HepG2 (cell line): Measurements from ENCODE around the gene PLB1. TPM values are rescaled to one million over a fixed set of nuclear protein-coding genes. Genes with fewer than 3 reads are reported as not detected.

Source experiments
- ATAC-seq: fragments of 200-7000 bp; cut with Tn5 transposase; 3 replicates; pipeline ENCODE4 v1.9.1; 2020; ENCODE audit warnings: mild to moderate bottlenecking, moderate library complexity
- BruUV-seq: library from RNA; stranded (reverse); fragments of 400-500 nt; replicated peaks from 2 replicates; lab custom pipeline; 2021; lab: Mats Ljungman, UMichigan
- CTCF ChIA-PET: fragments of 300-600 bp; formaldehyde crosslinking; extraction: SDS; loops from one replicate; lab custom pipeline; 2021; ENCODE audit warnings: low total read pairs, inconsistent platforms, low intra/inter-chr PET ratio; lab: Yijun Ruan, JAX
- POLR2A ChIA-PET: fragments of 350-600 bp; sonication (Branson Sonifier 250); formaldehyde crosslinking; loops from one replicate; lab custom pipeline; 2020; ENCODE audit warnings: antibody characterized with exemption, inconsistent platforms; lab: Yijun Ruan, JAX
- DNase-seq: peaks from one replicate; pipeline ENCODE4 v3.0.0-alpha.2; 2015; ENCODE audit warnings: low spot score
- FAIRE-seq: peaks from 3 replicates; lab custom pipeline; 2011; peaks lifted over from hg19 to GRCh38; lab: Jason Lieb, UNC
- H2AFZ ChIP-seq: one replicate; pipeline ENCODE4 v1.6.1; 2011; ENCODE audit warnings: low read length, inconsistent platforms
- H3K27ac ChIP-seq: fragments of 300-600 bp; 3 replicates; pipeline ENCODE4 v1.8.0; 2011; ENCODE audit warnings: mixed run types, mild to moderate bottlenecking, mixed read lengths, low read length, inconsistent platforms; ENCODE audit not compliant: insufficient read depth; ENCODE audit errors: extremely low read length
- H3K27me3 ChIP-seq, 2 experiments: fragments of 200-600 bp in 1 of 2; 2 replicates in 1 of 2; 3 replicates in 1 of 2; pipeline versions ENCODE4 v1.6.0 to v1.8.0; 2011; ENCODE audit warnings: low read length in 2 of 2, mild to moderate bottlenecking in 2 of 2, moderate library complexity in 2 of 2, inconsistent platforms in 1 of 2; ENCODE audit not compliant: insufficient read depth in 2 of 2, control insufficient read depth in 1 of 2
- H3K36me3 ChIP-seq, 2 experiments: fragments of 200-600 bp in 1 of 2; replicated peaks in 1 of 2; 2 replicates in 1 of 2; 3 replicates in 1 of 2; pipeline versions ENCODE4 v1.5.1 to v1.8.0; 2011; ENCODE audit warnings: low read length in 2 of 2, inconsistent platforms in 1 of 2; ENCODE audit not compliant: insufficient read depth in 2 of 2, control insufficient read depth in 1 of 2
- H3K4me1 ChIP-seq: 2 replicates; pipeline ENCODE4 v1.5.1; 2012; ENCODE audit warnings: low read length, inconsistent platforms; ENCODE audit not compliant: insufficient read depth
- H3K4me2 ChIP-seq: 2 replicates; pipeline ENCODE4 v1.6.0; 2011; ENCODE audit warnings: low read depth, low read length, inconsistent platforms
- H3K4me3 ChIP-seq, 3 experiments: fragments of 200-600 bp in 1 of 3; sonication (generic), shearing (Covaris generic) in 1 of 3; replicated peaks in 1 of 3; 2 replicates each; pipeline ENCODE4 v1.5.1; 2011 to 2016; ENCODE audit warnings: low read length in 3 of 3, inconsistent platforms in 2 of 3, low read depth in 2 of 3, mild to moderate bottlenecking in 2 of 3, control low read depth in 1 of 3, mixed read lengths in 1 of 3; ENCODE audit not compliant: insufficient read depth in 1 of 3
- H3K79me2 ChIP-seq: one replicate; pipeline ENCODE4 v1.6.1; 2011; ENCODE audit warnings: low read length, inconsistent platforms; ENCODE audit not compliant: insufficient read depth
- H3K9ac ChIP-seq: 2 replicates; pipeline ENCODE4 v1.6.0; 2011; ENCODE audit warnings: mild to moderate bottlenecking, low read depth, low read length, inconsistent platforms; ENCODE audit not compliant: insufficient read depth
- H3K9me3 ChIP-seq: 2 replicates; pipeline ENCODE4 v1.5.1; 2012; ENCODE audit warnings: mild to moderate bottlenecking, low read length
- H4K20me1 ChIP-seq: 2 replicates; pipeline ENCODE4 v1.6.0; 2011; ENCODE audit warnings: inconsistent platforms, mild to moderate bottlenecking, low read length, moderate library complexity; ENCODE audit not compliant: insufficient read depth
- E2F1 ChIP-seq: sonication (generic); formaldehyde crosslinking; IDR thresholded peaks from 2 replicates; pipeline ENCODE4 v1.5.0; 2020; ENCODE audit warnings: missing genetic modification reagents
- HNF4A ChIP-seq: sonication (generic); formaldehyde crosslinking; IDR thresholded peaks from 2 replicates; pipeline ENCODE4 v1.4.0; 2020; ENCODE audit warnings: missing genetic modification reagents
- HOXD1 ChIP-seq: sonication (generic); formaldehyde crosslinking; IDR thresholded peaks from 2 replicates; pipeline ENCODE4 v1.5.0; 2020; ENCODE audit warnings: missing genetic modification reagents
- MXI1 ChIP-seq: IDR thresholded peaks from 3 replicates; pipeline ENCODE4 v1.6.1; 2012; ENCODE audit warnings: low read depth, low read length, inconsistent platforms, borderline replicate concordance
- NFAT5 ChIP-seq: sonication (generic); formaldehyde crosslinking; IDR thresholded peaks from 2 replicates; pipeline ENCODE4 v1.4.0; 2020; ENCODE audit warnings: missing genetic modification reagents
- ZMAT5 ChIP-seq: sonication (generic); formaldehyde crosslinking; IDR thresholded peaks from 2 replicates; pipeline ENCODE4 v1.5.0; 2020; ENCODE audit warnings: mild to moderate bottlenecking, low read depth, missing genetic modification reagents, borderline replicate concordance
- WGBS: methylation state at CpG from one replicate; pipeline ENCODE4 v1.1.6; 2017; ENCODE audit warnings: low lambda C conversion rate; 5-methylcytosine and 5-hydroxymethylcytosine counted together
- in situ Hi-C: cut with HindIII; loops from 2 replicates; pipeline ENCODE4 v1.10.0; 2017; ENCODE audit warnings: low pct_unique_long_range_greater_than_20kb; ENCODE audit not compliant: extremely low pct_ligation_motif_present
- intact Hi-C: fragments of 100-400 bp; cut with micrococcal nuclease; formaldehyde crosslinking; loops from one replicate; pipeline ENCODE4 v1.10.0; 2022; ENCODE audit not compliant: unreplicated experiment
- polyA plus RNA-seq, 8 experiments: library from polyadenylated mRNA; depleted of rRNA in 3 of 8; stranded (reverse) in 7 of 8; unstranded in 1 of 8; fragments of >200 nt; fragmentation: Illumina TruSeq in 4 of 8; extraction: Trizol in 4 of 8; gene quantifications; 2 replicates each; pipeline versions ENCODE4 v1.2.1 to v1.2.3, GENCODE V29; 2011 to 2016; ENCODE audit warnings: low read depth in 4 of 8, missing spikeins in 1 of 8, mixed read lengths in 1 of 8; ENCODE audit not compliant: insufficient read depth in 1 of 8
- total RNA-seq, 5 experiments: library from RNA; depleted of rRNA; stranded (reverse); fragments of >200 nt; fragmentation: Illumina TruSeq; extraction: Trizol; gene quantifications; 2 replicates each; pipeline ENCODE4 v1.2.3, GENCODE V29; 2016; ENCODE audit warnings: low read depth in 1 of 5

Gene PLB1
- total and polyA plus RNA-seq, 2 of the 13 experiments (the other 11 are each of a cell fraction or from before 2014, with no cell fraction given) = 0.20 to 1.8 TPM

- H3K9me3 ChIP-seq = no peaks in the 10 kb centered on the region
- WGBS = 44% methylated on average over 9 of the region's 9 CpGs
- peaks cover 0 to 30% of the 10 kb centered on the region in 2 experiments; a peak in 4 of 5 replicates for H3K27me3 ChIP-seq
- in situ Hi-C loops = no loop called here
- H3K27ac ChIP-seq = no peak overlapping the region
- FAIRE-seq = no peak
- TF ChIP-seq HOXD1 = no peak
- TF ChIP-seq E2F1 (CRISPR knock-in tag) = no peak
- no peak for TF ChIP-seq ZMAT5 (CRISPR knock-in tag)
- 0 out of 2 replicates have a peak, but pooled peaks have one; percentile 10 for TF ChIP-seq HNF4A
- no peak for TF ChIP-seq NFAT5 (CRISPR knock-in tag)
- TF ChIP-seq MXI1 = no peak
- TF ChIP-seq, all 625 proteins: peak for 1
- DNase-seq (no peak), ATAC-seq (peak; percentile 37)
- POLR2A ChIA-PET = interaction anchor here (2.3 kb wide), 1 partner anchor 139 kb away, joined by 7 read pairs; the partner anchor contains the start of gene PPP1CB
- CTCF ChIA-PET = no interaction called here
- Histone ChIP-seq H3K4me3 (no peak overlapping the region), H3K4me2 (no peak overlapping the region), H3K36me3 (no peaks in the 10 kb centered on the region), H3K4me1 (peaks cover 28% of the 10 kb centered on the region), H4K20me1 (no peaks in the 10 kb centered on the region), H3K79me2 (no peaks in the 10 kb centered on the region), H3K9ac (no peak overlapping the region), H2AFZ (no peak overlapping the region)
- BruUV-seq = no TSS peak
- intact Hi-C loops = no loop called here
Measured at GRCh38 chr2:28612131-28612812, 116.4 kb downstream of the PLB1 start.
